Gastroesophageal sphincter (tissue), 4 donors: ENCODE data around the gene UBE4B. TPM values are rescaled to one million over a fixed set of nuclear protein-coding genes. Genes with fewer than 3 reads are reported as not detected.

ENCODE experiments used
- ATAC-seq: fragments of 150-250 bp; one replicate; pipeline ENCODE4 v1.9.1; 2016; ENCODE audit warnings: mild to moderate bottlenecking, moderate library complexity
- H3K27ac ChIP-seq, 4 donors: fragments of 200-600 bp; sonication (generic) in 3 of 4; 1 replicate in 3 of 4; 2 replicates in 1 of 4; pipeline ENCODE4 v1.5.1; 2016 to 2019
- H3K27me3 ChIP-seq: fragments of 200-600 bp; sonication (generic); one replicate; pipeline ENCODE4 v1.5.1; 2019
- H3K36me3 ChIP-seq, 2 donors: fragments of 200-600 bp; sonication (generic); one replicate each; pipeline ENCODE4 v1.5.1; 2019; ENCODE audit warnings: control low read depth in 1 of 2
- H3K4me1 ChIP-seq, 3 donors: fragments of 200-600 bp; sonication (generic); 1 replicate in 2 of 3; 2 replicates in 1 of 3; pipeline ENCODE4 v1.5.1; 2016 to 2019; ENCODE audit warnings: control low read depth in 2 of 3
- H3K4me3 ChIP-seq, 2 donors: fragments of 200-600 bp; sonication (generic); one replicate each; pipeline ENCODE4 v1.5.1; 2019; ENCODE audit warnings: mild to moderate bottlenecking in 1 of 2, moderate library complexity in 1 of 2
- H3K9me3 ChIP-seq, 3 donors: fragments of 200-600 bp; sonication (generic); one replicate each; pipeline ENCODE4 v1.5.1; 2017 to 2019; ENCODE audit warnings: control low read depth in 2 of 3
- CTCF ChIP-seq, 4 experiments: fragments of 200-600 bp in 2 of 4; fragments of 450-650 bp in 2 of 4; sonication (generic) in 1 of 4; IDR thresholded peaks; one replicate each; pipeline ENCODE4 v1.5.1; 2017 to 2019; ENCODE audit warnings: antibody characterized with exemption in 4 of 4, mild to moderate bottlenecking in 2 of 4, moderate library complexity in 2 of 4
- EP300 ChIP-seq: sonication (generic); formaldehyde crosslinking; IDR thresholded peaks from one replicate; pipeline ENCODE4 v1.6.1; 2017; ENCODE audit warnings: antibody characterized with exemption, mild to moderate bottlenecking
- POLR2A ChIP-seq, 2 donors: fragments of 450-650 bp; IDR thresholded peaks; one replicate each; pipeline ENCODE4 v1.6.1; 2017; ENCODE audit warnings: antibody characterized with exemption in 2 of 2, mild to moderate bottlenecking in 2 of 2, moderate library complexity in 1 of 2
- POLR2AphosphoS5 ChIP-seq: sonication (generic); formaldehyde crosslinking; IDR thresholded peaks from one replicate; pipeline ENCODE4 v1.6.1; 2017; ENCODE audit warnings: antibody characterized with exemption
- WGBS, 2 donors: methylation state at CpG; one replicate each; pipeline ENCODE4 v1.1.5; 2018; ENCODE audit warnings: low coverage in 1 of 2; 5-methylcytosine and 5-hydroxymethylcytosine counted together
- total RNA-seq, 4 donors: library from RNA; depleted of rRNA; stranded (reverse); fragments of >200 nt; gene quantifications; one replicate each; pipeline ENCODE4 v1.1.0, GENCODE V29; 2016

The UBE4B gene
- total RNA-seq, 4 donors from 2014 or later: 56.9 to 120 (median 83.2) TPM

GRCh38 chr1:10178597-10179405 lies 146.0 kb downstream of the UBE4B start:
- WGBS, 2 donors: 73 to 75% methylated on average over 22 of the region's 22 CpGs
- Histone ChIP-seq H3K4me1 (no peaks in the 10 kb centered on the region), H3K27me3 (no peaks in the 10 kb centered on the region)

DNA sequence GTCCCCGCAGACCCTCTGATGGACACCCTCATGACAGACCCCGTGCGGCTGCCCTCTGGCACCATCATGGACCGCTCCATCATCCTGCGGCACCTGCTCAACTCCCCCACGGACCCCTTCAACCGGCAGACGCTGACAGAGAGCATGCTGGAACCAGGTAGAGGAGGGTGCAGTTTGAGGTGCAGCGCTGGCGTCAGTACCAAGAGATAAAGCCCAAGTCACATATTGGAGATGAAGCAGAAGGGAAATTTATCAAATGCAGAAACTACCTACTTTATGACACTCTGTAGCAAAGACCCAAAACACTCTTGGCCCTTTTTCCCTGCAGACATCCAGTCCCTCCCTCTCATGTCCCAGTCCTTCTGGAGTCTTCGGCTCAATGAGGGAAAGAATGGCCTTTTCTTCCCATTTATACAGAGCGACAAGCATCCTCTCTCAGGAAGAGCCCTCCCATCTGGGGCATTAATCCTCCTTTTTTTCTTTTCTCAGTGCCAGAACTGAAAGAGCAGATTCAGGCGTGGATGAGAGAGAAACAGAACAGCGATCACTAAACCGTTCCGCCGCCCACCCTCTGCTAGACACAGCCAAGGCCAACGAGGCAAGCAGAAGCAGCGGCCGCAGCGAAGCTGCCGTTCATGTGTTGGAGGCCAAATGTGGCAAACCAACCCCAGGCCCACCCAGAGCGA lies 146.8 kb downstream of the UBE4B start:
- H3K36me3 ChIP-seq: peaks cover 0 to 70% of the 10 kb centered on the region in 2 donors

More at GRCh38 chr1:10178597-10179405, 146.0 kb downstream of the UBE4B start:
- no peaks in the 10 kb centered on the region for H3K9me3 ChIP-seq
- peaks cover 0 to 76% of the 10 kb centered on the region in 2 donors for H3K36me3 ChIP-seq
- no peak overlapping the region for H3K4me3 ChIP-seq
- no peak for ATAC-seq
- TF ChIP-seq POLR2A (IDR thresholded peaks at IDR 0.05) (no peak), POLR2AphosphoS5 (no peak), CTCF (IDR thresholded peaks at IDR 0.05) (no peak), EP300 (no peak)
- no peak overlapping the region for H3K27ac ChIP-seq

DNA sequence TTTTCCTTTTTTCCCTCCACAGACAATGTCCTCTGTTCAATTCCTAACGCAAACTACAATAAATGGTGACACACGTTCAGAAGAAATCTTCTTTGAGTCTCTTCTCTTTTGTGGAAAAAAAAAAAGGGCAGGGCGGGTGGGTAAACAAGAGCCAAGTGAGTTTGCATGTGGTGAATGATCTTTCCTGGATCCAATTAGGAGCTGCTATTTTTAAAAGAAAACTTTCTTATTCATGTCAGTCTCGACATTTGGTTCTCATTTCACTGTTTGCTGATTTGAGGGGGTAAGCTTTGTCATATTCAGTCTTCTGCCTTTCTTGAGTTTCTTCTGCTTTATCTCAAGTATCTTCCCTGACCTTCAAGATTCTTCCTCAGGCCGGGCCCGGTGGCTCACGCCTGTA lies 148.4 kb downstream of the UBE4B start:
- H3K27me3 ChIP-seq: no peaks in the 10 kb centered on the region
- peaks cover 0 to 56% of the 10 kb centered on the region in 2 donors for H3K36me3 ChIP-seq
- H3K9me3 ChIP-seq: no peaks in the 10 kb centered on the region
- WGBS, 2 donors: 70 to 71% methylated on average over 4 of the region's 7 CpGs
- no peaks in the 10 kb centered on the region for H3K4me1 ChIP-seq
- no peak for ATAC-seq
- TF ChIP-seq POLR2AphosphoS5 (no peak), EP300 (no peak), CTCF (IDR thresholded peaks at IDR 0.05) (no peak), POLR2A (IDR thresholded peaks at IDR 0.05) (no peak)
- no peak overlapping the region for H3K4me3 ChIP-seq
- no peak overlapping the region for H3K27ac ChIP-seq

More for the DNA sequence above, 146.8 kb downstream of the UBE4B start:
- Histone ChIP-seq H3K27me3 (no peaks in the 10 kb centered on the region), H3K9me3 (no peaks in the 10 kb centered on the region), H3K4me3 (no peak overlapping the region), H3K4me1 (no peaks in the 10 kb centered on the region), H3K27ac (peak overlapping the region in 1 of 4 donors; percentile 1)
- ATAC-seq: no peak
- no peak for TF ChIP-seq EP300
- 86 to 90% methylated on average over 3 to 20 of the region's 23 CpGs for WGBS, 2 donors

DNA sequence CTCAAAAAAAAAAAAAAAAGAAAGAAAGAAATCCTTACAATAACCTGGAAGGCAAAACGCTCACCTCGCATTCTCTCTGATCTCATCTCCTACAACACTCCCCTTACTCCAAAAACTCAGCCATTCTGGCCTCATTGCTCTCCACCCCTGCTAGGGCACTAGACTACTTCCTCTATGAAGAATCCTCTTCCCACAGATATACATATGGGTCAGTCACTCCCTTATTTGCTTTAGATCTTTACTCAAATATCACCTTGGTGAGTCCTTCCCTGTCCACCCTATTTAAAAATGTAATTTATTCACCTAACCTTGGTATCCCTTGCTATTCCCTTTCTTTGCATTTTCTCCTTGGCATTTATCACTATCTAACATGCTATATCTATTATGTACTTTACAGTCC lies 153.0 kb downstream of the UBE4B start:
- WGBS, 2 donors: 91 to 100% methylated on average over 2 of the region's 2 CpGs
- H3K4me3 ChIP-seq: no peak overlapping the region
- peaks cover 0 to 12% of the 10 kb centered on the region in 2 donors for H3K36me3 ChIP-seq
- TF ChIP-seq EP300: no peak
- no peak for TF ChIP-seq POLR2AphosphoS5
- no peak for TF ChIP-seq CTCF (IDR thresholded peaks at IDR 0.05)
- TF ChIP-seq POLR2A (IDR thresholded peaks at IDR 0.05): no peak
- no peak for ATAC-seq
- no peak overlapping the region for H3K27ac ChIP-seq
- H3K9me3 ChIP-seq: no peaks in the 10 kb centered on the region
- H3K4me1 ChIP-seq: no peaks in the 10 kb centered on the region
- H3K27me3 ChIP-seq: no peaks in the 10 kb centered on the region

DNA sequence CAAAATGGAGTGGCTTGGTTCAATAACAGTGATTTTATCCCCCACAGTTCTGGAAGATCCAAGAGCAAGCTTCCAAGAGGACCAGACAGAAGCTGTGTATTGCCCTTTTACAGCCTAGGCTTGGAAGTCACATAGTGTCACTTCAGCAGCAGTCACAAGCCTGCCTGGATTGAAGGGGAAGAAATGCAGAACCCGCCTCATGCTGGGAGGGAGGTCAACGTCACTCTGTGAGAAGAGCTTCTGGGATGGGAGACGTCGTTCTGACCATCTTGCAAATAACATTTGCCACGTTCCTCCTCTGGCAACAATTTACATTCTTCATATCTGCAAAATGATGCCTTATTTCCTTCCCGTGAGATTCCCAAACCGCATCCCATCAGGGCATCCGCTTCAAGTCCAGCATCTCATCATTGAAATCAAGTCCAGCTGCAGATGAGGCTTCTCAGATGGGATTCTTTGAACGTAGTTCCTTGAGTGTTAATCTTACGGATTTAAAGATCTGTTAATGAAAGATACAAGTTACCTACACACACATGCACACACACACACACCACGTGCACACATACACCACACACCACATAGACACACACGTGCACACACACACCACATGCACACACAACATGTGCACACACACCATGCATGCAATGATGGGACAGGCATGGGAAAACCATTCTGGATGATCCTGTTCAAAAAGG lies 153.7 kb downstream of the UBE4B start:
- ATAC-seq: no peak
- no peaks in the 10 kb centered on the region for H3K27me3 ChIP-seq
- WGBS, 2 donors: 81 to 87% methylated on average over 9 to 12 of the region's 12 CpGs
- H3K4me1 ChIP-seq: no peaks in the 10 kb centered on the region
- peaks cover 0 to 5% of the 10 kb centered on the region in 2 donors for H3K36me3 ChIP-seq
- no peak overlapping the region for H3K27ac ChIP-seq
- no peaks in the 10 kb centered on the region for H3K9me3 ChIP-seq
- TF ChIP-seq POLR2A (IDR thresholded peaks at IDR 0.05): no peak
- TF ChIP-seq CTCF (IDR thresholded peaks at IDR 0.05): no peak
- H3K4me3 ChIP-seq: no peak overlapping the region
